Measurements from ENCODE around the gene MDN1. TPM values are rescaled to one million over a fixed set of nuclear protein-coding genes. Genes with fewer than 3 reads are reported as not detected.
A peak's percentile ranks its signal among the peaks of the same experiment; 100 is the strongest.
"Not testable (repeated sequence)": the region's sequence is repeated elsewhere in the genome, so short reads cannot be mapped to it uniquely, and the experiment has no call there.

MDN1 gene
- polyA plus RNA-seq, 3 donors from 2014 or later = 2.6 to 9.3 (median 3.1) TPM

- Mint-ChIP-seq H3K27me3 (ENCODE audit: low read depth in 3 of 3) (peaks cover 0 to 4% (median 0%) of the 10 kb centered on the region in 3 donors), H3K4me1 (no peaks in the 10 kb centered on the region), H3K4me3 (no peak overlapping the region), H3K27ac (no peak overlapping the region), H3K9me3 (no peaks in the 10 kb centered on the region), H3K36me3 (peaks cover 39 to 44% (median 40%) of the 10 kb centered on the region in 3 donors)
- DNase-seq = no peak
Observed at GRCh38 chr6:89776583-89777233, 42.9 kb downstream of the MDN1 start.

- DNase-seq = no peak
- H3K9me3 Mint-ChIP-seq = no peaks in the 10 kb centered on the region
- no peaks in the 10 kb centered on the region for H3K4me1 Mint-ChIP-seq
- H3K4me3 Mint-ChIP-seq = no peak overlapping the region
- H3K36me3 Mint-ChIP-seq = peaks cover 32 to 46% (median 38%) of the 10 kb centered on the region in 3 donors
- H3K27me3 Mint-ChIP-seq (ENCODE audit: low read depth in 3 of 3) = no peaks in the 10 kb centered on the region
- peak overlapping the region in 1 of 6 donors; percentile 38 for H3K27ac Mint-ChIP-seq
Observed at GRCh38 chr6:89775150-89775549, 44.4 kb downstream of the MDN1 start.

GRCh38 chr6:89769572-89769971, 50.0 kb downstream of the MDN1 start:
- no peaks in the 10 kb centered on the region for H3K9me3 Mint-ChIP-seq

DNA sequence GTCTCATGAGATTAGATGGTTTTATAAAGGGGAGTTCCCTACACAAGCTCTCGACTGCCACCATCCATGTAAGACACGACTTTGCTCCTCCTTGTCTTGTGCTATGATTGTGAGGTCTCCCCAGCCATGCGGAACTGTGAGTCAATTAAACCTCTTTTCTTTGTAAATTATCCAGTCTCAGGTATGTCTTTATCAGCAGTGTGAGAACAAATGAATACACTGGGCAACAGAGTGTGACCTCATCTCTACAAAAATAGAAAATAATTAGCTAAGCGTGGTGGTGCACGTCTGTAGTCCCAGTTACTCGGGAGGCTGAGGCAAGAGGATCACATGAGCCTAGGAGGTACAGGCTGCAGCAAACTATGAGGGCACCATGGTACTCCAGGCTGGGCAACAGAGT, 51.3 kb downstream of the MDN1 start:
- Mint-ChIP-seq H3K4me1 (no peaks in the 10 kb centered on the region), H3K9me3 (no peaks in the 10 kb centered on the region), H3K36me3 (peaks cover 27 to 48% (median 33%) of the 10 kb centered on the region in 3 donors), H3K27me3 (ENCODE audit: low read depth in 3 of 3) (no peaks in the 10 kb centered on the region), H3K27ac (no peak overlapping the region), H3K4me3 (no peak overlapping the region)
- no peak for DNase-seq

More at GRCh38 chr6:89769572-89769971, 50.0 kb downstream of the MDN1 start:
- H3K27me3 Mint-ChIP-seq (ENCODE audit: low read depth in 3 of 3) = no peaks in the 10 kb centered on the region
- no peaks in the 10 kb centered on the region for H3K4me1 Mint-ChIP-seq
- DNase-seq = no peak
- peaks cover 25 to 52% (median 37%) of the 10 kb centered on the region in 3 donors for H3K36me3 Mint-ChIP-seq
- H3K4me3 Mint-ChIP-seq = no peak overlapping the region
- H3K27ac Mint-ChIP-seq = no peak overlapping the region

DNA sequence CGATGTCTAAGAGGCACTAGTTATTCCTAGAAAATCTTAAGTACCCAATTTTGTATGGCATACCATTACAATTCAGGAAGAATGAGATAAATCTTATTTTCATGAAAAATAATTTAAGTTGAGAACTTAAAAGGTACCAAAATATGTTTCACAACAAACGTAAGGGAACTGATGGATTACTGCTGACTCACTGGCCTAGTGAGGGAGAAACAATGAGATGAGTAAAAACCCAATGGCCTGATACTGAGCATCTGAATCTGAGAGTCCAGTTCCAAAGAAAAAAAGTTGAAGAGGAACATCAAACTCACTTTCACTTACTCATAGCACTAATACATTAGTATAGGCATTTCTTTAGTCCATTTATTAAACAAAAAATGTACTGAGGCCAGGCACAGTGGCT, 56.0 kb downstream of the MDN1 start:
- Mint-ChIP-seq H3K36me3 (peaks cover 22 to 40% (median 26%) of the 10 kb centered on the region in 3 donors), H3K27me3 (ENCODE audit: low read depth in 3 of 3) (no peaks in the 10 kb centered on the region), H3K27ac (no peak overlapping the region), H3K4me1 (no peaks in the 10 kb centered on the region), H3K9me3 (no peaks in the 10 kb centered on the region), H3K4me3 (no peak overlapping the region)
- DNase-seq = no peak

DNA sequence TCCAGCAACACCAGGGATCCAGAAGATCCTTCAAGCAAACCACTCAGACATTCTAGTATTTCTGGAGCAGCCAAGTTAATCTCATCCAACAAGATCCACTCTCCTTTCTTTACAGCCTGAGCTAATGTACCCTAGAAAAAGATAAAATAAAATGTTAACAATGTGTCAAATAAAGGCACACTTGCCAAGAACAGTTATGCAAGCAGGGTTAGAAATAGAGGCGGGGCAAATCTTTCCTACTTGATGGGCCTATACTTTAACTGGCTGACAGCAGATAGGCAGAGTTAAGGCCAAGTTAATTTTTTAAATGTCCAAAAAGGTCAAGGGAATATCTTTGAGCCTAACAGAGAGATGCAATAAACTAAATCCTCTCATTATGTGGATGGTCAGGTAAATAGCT, 60.8 kb downstream of the MDN1 start:
- peaks cover 40 to 54% (median 42%) of the 10 kb centered on the region in 3 donors for H3K36me3 Mint-ChIP-seq
- H3K9me3 Mint-ChIP-seq = no peaks in the 10 kb centered on the region

DNA sequence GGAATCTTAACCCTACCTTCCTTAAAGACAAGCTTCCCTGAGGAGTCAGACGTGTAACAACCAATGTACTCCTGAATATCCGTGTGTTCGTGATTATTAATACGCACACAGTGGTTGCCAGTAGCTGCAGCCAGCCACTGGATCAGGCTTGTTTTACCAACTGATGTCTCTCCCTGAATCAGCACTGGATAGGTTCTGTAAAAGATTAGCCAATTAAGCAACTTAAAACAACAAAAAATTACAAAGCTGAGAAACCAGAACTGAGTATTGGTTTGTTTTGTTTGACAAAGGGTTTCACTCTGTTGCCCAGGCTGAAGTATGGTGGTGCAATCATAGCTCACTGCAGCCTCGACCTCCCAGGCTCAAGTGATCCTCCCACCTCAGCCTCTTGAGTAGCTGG, 69.3 kb downstream of the MDN1 start:
- Mint-ChIP-seq H3K36me3 (peaks cover 36 to 57% (median 49%) of the 10 kb centered on the region in 3 donors), H3K4me3 (no peak overlapping the region), H3K27ac (no peak overlapping the region), H3K4me1 (no peaks in the 10 kb centered on the region), H3K9me3 (no peaks in the 10 kb centered on the region), H3K27me3 (ENCODE audit: low read depth in 3 of 3) (no peaks in the 10 kb centered on the region)
- no peak for DNase-seq

More for the DNA sequence above, 60.8 kb downstream of the MDN1 start:
- Mint-ChIP-seq H3K27me3 (ENCODE audit: low read depth in 3 of 3) (peaks cover 0 to 1% (median 0%) of the 10 kb centered on the region in 3 donors), H3K27ac (no peak overlapping the region), H3K4me1 (no peaks in the 10 kb centered on the region), H3K4me3 (no peak overlapping the region)
- DNase-seq = no peak

DNA sequence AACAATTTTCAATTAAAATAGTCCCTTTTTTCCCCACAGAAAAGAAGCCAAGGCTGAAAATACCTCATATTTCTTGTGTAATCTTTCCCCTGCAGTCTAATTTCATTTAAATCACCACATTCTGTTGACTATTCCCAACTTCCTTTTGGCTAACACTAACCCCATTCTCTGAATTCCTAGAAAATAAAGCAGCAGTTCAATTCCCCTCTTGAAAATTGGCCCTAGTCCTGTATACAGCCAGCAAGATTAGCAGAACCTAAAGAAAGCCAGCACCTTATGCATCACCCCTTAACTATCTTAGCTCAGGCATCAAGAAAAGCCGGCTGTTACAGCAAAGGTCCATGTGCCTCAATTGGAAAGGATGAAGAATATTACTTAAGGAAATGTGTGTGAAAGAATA, 69.7 kb downstream of the MDN1 start:
- no peak for DNase-seq
- no peaks in the 10 kb centered on the region for H3K9me3 Mint-ChIP-seq
- peak overlapping the region in 1 of 6 donors; percentile 41 for H3K27ac Mint-ChIP-seq
- no peak overlapping the region for H3K4me3 Mint-ChIP-seq
- peaks cover 37 to 57% (median 49%) of the 10 kb centered on the region in 3 donors for H3K36me3 Mint-ChIP-seq
- H3K4me1 Mint-ChIP-seq = no peaks in the 10 kb centered on the region
- H3K27me3 Mint-ChIP-seq (ENCODE audit: low read depth in 3 of 3) = no peaks in the 10 kb centered on the region

GRCh38 chr6:89745716-89746115, 73.9 kb downstream of the MDN1 start:
- H3K36me3 Mint-ChIP-seq = peaks cover 38 to 63% (median 49%) of the 10 kb centered on the region in 3 donors
- H3K4me3 Mint-ChIP-seq = no peak overlapping the region
- no peaks in the 10 kb centered on the region for H3K9me3 Mint-ChIP-seq
- H3K4me1 Mint-ChIP-seq = no peaks in the 10 kb centered on the region
- DNase-seq = no peak
- H3K27ac Mint-ChIP-seq = no peak overlapping the region
- no peaks in the 10 kb centered on the region for H3K27me3 Mint-ChIP-seq (ENCODE audit: low read depth in 3 of 3)

GRCh38 chr6:89745096-89745495, 74.5 kb downstream of the MDN1 start:
- H3K27me3 Mint-ChIP-seq (ENCODE audit: low read depth in 3 of 3) = no peaks in the 10 kb centered on the region
- H3K4me1 Mint-ChIP-seq = no peaks in the 10 kb centered on the region
- H3K4me3 Mint-ChIP-seq = no peak overlapping the region
- no peaks in the 10 kb centered on the region for H3K9me3 Mint-ChIP-seq
- H3K27ac Mint-ChIP-seq = no peak overlapping the region
- H3K36me3 Mint-ChIP-seq = peaks cover 41 to 68% (median 53%) of the 10 kb centered on the region in 3 donors
- DNase-seq = no peak

- Mint-ChIP-seq H3K4me1 (no peaks in the 10 kb centered on the region), H3K4me3 (no peak overlapping the region), H3K27me3 (ENCODE audit: low read depth in 3 of 3) (peaks cover 0 to 2% (median 0%) of the 10 kb centered on the region in 3 donors), H3K9me3 (no peaks in the 10 kb centered on the region), H3K27ac (no peak overlapping the region), H3K36me3 (peaks cover 40 to 55% (median 52%) of the 10 kb centered on the region in 3 donors)
- no peak for DNase-seq
Observed at GRCh38 chr6:89736893-89737292, 82.7 kb downstream of the MDN1 start.

DNA sequence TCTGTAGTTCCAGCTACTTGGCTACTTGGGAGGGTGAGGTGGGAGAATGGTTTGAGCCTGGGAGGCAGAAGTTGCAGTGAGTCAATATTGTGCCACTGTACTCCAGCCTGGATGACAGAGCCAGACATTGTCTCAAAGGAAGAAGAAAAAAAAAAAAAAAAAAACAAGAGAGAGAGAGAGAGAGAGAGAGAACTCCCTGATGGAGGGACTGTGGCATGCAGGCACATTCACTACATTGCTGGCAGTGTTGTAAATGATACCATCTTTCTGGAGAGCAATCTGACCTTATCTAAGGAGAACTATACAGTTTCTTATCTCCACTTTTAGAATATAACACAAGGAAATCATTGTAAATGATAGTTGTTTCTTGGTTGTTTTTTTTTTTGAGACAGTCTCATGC, 85.1 kb downstream of the MDN1 start:
- no peaks in the 10 kb centered on the region for H3K9me3 Mint-ChIP-seq
- H3K27me3 Mint-ChIP-seq (ENCODE audit: low read depth in 3 of 3) = peaks cover 0 to 2% (median 0%) of the 10 kb centered on the region in 3 donors
- no peaks in the 10 kb centered on the region for H3K4me1 Mint-ChIP-seq
- DNase-seq = no peak
- H3K4me3 Mint-ChIP-seq = no peak overlapping the region
- peaks cover 46 to 61% (median 55%) of the 10 kb centered on the region in 3 donors for H3K36me3 Mint-ChIP-seq
- no peak overlapping the region for H3K27ac Mint-ChIP-seq

DNA sequence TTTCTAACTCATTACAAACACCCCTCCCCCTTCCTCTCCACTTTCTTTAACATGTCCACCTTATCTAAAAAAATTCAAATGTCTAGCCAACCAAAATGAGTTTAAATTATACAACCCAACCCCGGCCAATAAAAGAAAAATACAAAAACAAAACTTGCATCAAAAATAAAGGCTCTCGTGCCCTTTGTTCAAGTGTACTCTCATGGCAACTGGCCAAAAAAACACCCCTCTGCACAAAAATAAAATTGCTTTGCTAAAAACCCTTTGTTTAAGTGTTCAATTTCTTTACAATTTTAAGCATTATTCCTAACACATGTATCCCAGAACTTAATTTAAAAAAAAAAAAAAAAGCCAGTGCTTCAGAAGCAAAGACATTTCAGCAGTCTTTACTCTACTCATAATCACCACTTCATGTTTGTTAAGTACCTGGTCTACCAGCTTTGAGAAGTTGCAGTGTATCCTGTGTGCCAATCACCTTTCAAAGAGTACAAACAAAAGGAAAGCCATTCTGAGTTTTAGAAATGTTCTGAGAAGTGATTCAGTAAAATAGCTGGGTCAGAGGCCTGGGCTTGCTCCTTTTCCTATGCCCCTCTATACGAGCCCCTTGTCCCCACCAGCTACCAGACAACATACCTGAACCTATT, 87.5 kb downstream of the MDN1 start:
- no peak for DNase-seq
- Mint-ChIP-seq H3K27ac (no peak overlapping the region), H3K4me1 (no peaks in the 10 kb centered on the region), H3K9me3 (no peaks in the 10 kb centered on the region), H3K4me3 (no peak overlapping the region), H3K27me3 (ENCODE audit: low read depth in 3 of 3) (no peaks in the 10 kb centered on the region), H3K36me3 (peaks cover 48 to 56% (median 52%) of the 10 kb centered on the region in 3 donors)

GRCh38 chr6:89731262-89731661, 88.3 kb downstream of the MDN1 start:
- not testable (repeated sequence) for H3K9me3 Mint-ChIP-seq; H3K4me1 Mint-ChIP-seq; H3K27me3 Mint-ChIP-seq (ENCODE audit: low read depth in 3 of 3); H3K4me3 Mint-ChIP-seq; H3K27ac Mint-ChIP-seq; DNase-seq
- H3K36me3 Mint-ChIP-seq = peaks cover 51 to 57% (median 54%) of the 10 kb centered on the region in 3 donors

All from immature natural killer cell (primary cell).